Measurements from ENCODE around the gene PLEKHJ1. TPM values are rescaled to one million over a fixed set of nuclear protein-coding genes. Genes with fewer than 3 reads are reported as not detected.

The PLEKHJ1 gene
- total and polyA plus RNA-seq, 9 of the 15 experiments (the other 6 are each of a cell fraction or from before 2014, with no cell fraction given) = 1.5 to 188 (median 63.9) TPM

GRCh38 chr19:2250766-2251105, 14.6 kb upstream of the PLEKHJ1 start:
- in situ Hi-C loops (cut with MboI) = no loop called here
- intact Hi-C loops (cut with micrococcal nuclease) = no loop called here
- peaks cover 37% of the 10 kb centered on the region; the same call in 2 of the 3 replicates for H3K36me3 ChIP-seq (ENCODE audit: control insufficient read depth, insufficient read depth, low read length)
- no peak overlapping the region for H2AFZ ChIP-seq (ENCODE audit: low read depth, low read length)
- no peak overlapping the region for H3K9ac ChIP-seq (ENCODE audit: insufficient read depth in 1 of 2, low read depth in 2 of 2, low read length in 2 of 2)
- 100% methylated on average over 1 of the region's 40 CpGs for WGBS (ENCODE audit: insufficient coverage, low coverage, missing lambda C conversion rate)
- no peaks in the 10 kb centered on the region for H3K9me1 ChIP-seq (ENCODE audit: control insufficient read depth, insufficient read depth, low read length)
- BruUV-seq (replicated peaks) = no TSS peak
- TF ChIP-seq RBM22 (IDR thresholded peaks at IDR 0.05; ENCODE audit: low read depth, low read length, poor library complexity, severe bottlenecking) (peak; percentile 18), IRF1 (CRISPR knock-in tag; IDR thresholded peaks at IDR 0.05; ENCODE audit: borderline replicate concordance) (no peak), POLR2G (IDR thresholded peaks at IDR 0.05; ENCODE audit: low read depth, low read length) (peak; percentile 45), RBFOX2 (IDR thresholded peaks at IDR 0.05; ENCODE audit: low read depth, low read length) (peak; percentile 3; the same call in 1 of the 2 replicates), TSHZ1 (CRISPR knock-in tag; IDR thresholded peaks at IDR 0.05) (no peak), ZFP30 (CRISPR knock-in tag; IDR thresholded peaks at IDR 0.05; ENCODE audit: borderline replicate concordance) (no peak), TCF7L2 (IDR thresholded peaks at IDR 0.05; ENCODE audit: low read depth, low read length) (no peak), NR0B1 (IDR thresholded peaks at IDR 0.05; ENCODE audit: partially characterized antibody) (no peak), BMI1 (IDR thresholded peaks at IDR 0.05; ENCODE audit: low read length) (no peak), ZBTB33 (CRISPR knock-in tag; IDR thresholded peaks at IDR 0.05) (peak; percentile 89)
- DNase-seq (ENCODE audit: extremely low read depth in 1 of 4, low spot score in 3 of 4) (no peak), ATAC-seq (no peak), FAIRE-seq (no peak)
- no peak overlapping the region for H3K4me2 ChIP-seq (ENCODE audit: insufficient read depth, low read length)
- H3K27ac ChIP-seq (ENCODE audit: extremely low read depth, low read depth, low read length) = no peak overlapping the region
- H3K4me1 ChIP-seq (replicated peaks in 1 of 2; ENCODE audit: control insufficient read depth in 2 of 2, insufficient read depth in 2 of 2, low read length in 2 of 2) = peaks cover 0 to 73% of the 10 kb centered on the region in 2 experiments; a peak in 2 of 5 replicates
- H3K9me3 ChIP-seq (replicated peaks; ENCODE audit: control insufficient read depth, insufficient read depth, low read depth, low read length) = no peaks in the 10 kb centered on the region
- H3K4me3 ChIP-seq = no peak overlapping the region
- no peaks in the 10 kb centered on the region for H3K79me2 ChIP-seq (ENCODE audit: control insufficient read depth, insufficient read depth, low read length)
- no peaks in the 10 kb centered on the region for H3K27me3 ChIP-seq (ENCODE audit: control insufficient read depth in 2 of 2, insufficient read depth in 2 of 2, low read length in 2 of 2)
- ChIA-PET CTCF (ENCODE audit: low intra/inter-chr PET ratio) (no interaction called here), POLR2A (interaction anchor here (0.6 to 3.3 kb wide), 5 partner anchors 9 to 44 kb away, joined by 3 to 35 read pairs (median 5); no protein-coding TSS in a partner anchor)
- H4K20me1 ChIP-seq (replicated peaks; ENCODE audit: control insufficient read depth, insufficient read depth, low read length) = no peaks in the 10 kb centered on the region

Data from K562 (cell line).